SK-N-SH (cell line): ENCODE data around the gene PYGB. TPM values are rescaled to one million over a fixed set of nuclear protein-coding genes. Genes with fewer than 3 reads are reported as not detected.

Source experiments
- CTCF ChIA-PET: fragments of 300-600, 350-600 bp; formaldehyde crosslinking; extraction: SDS; loops from one replicate; lab custom pipeline; 2021; lab: Yijun Ruan, JAX
- POLR2A ChIA-PET: fragments of 350-600 bp; sonication (Branson Sonifier 250); formaldehyde crosslinking; extraction: SDS; loops from one replicate; lab custom pipeline; 2020; ENCODE audit warnings: antibody characterized with exemption, inconsistent platforms; lab: Yijun Ruan, JAX
- DNase-seq: peaks from one replicate; pipeline ENCODE4 v3.0.0; 2012
- H2AFZ ChIP-seq: fragments of 200-600 bp; sonication (generic); 2 replicates; pipeline ENCODE4 v1.8.1; 2016; ENCODE audit warnings: antibody characterized with exemption, mild to moderate bottlenecking, low read depth
- H3F3A ChIP-seq: fragments of 200-600 bp; sonication (generic); replicated peaks from 2 replicates; pipeline ENCODE3; 2016; ENCODE audit warnings: antibody characterized with exemption, mild to moderate bottlenecking; ENCODE audit not compliant: insufficient read depth
- H3K27ac ChIP-seq, 2 experiments: fragments of 200-500 bp in 1 of 2; fragments of 200-600 bp in 1 of 2; sonication (Bioruptor generic) in 1 of 2; sonication (generic), shearing (Covaris generic) in 1 of 2; 2 replicates each; pipeline versions ENCODE4 v1.5.1 to v1.6.1; 2014 to 2016; ENCODE audit warnings: low read depth in 2 of 2, inconsistent platforms in 1 of 2, low read length in 1 of 2, mild to moderate bottlenecking in 1 of 2, mixed read lengths in 1 of 2
- H3K27me3 ChIP-seq: fragments of 200-600 bp; sonication (generic), shearing (Covaris generic); 2 replicates; pipeline ENCODE4 v1.6.1; 2016; ENCODE audit warnings: mixed run types; ENCODE audit not compliant: insufficient read depth
- H3K36me3 ChIP-seq, 2 experiments: fragments of 200-500 bp in 1 of 2; fragments of 200-600 bp in 1 of 2; sonication (Bioruptor generic) in 1 of 2; sonication (generic) in 1 of 2; replicated peaks in 1 of 2; 2 replicates each; pipeline versions ENCODE3 to v1.5.1; 2014 to 2016; ENCODE audit warnings: low read length in 1 of 2, mild to moderate bottlenecking in 1 of 2; ENCODE audit not compliant: insufficient read depth in 2 of 2, control insufficient read depth in 1 of 2
- H3K4me1 ChIP-seq, 2 experiments: fragments of 200-500 bp in 1 of 2; fragments of 200-600 bp in 1 of 2; sonication (Bioruptor generic) in 1 of 2; sonication (generic), shearing (Covaris generic) in 1 of 2; 2 replicates each; pipeline versions ENCODE4 v1.5.1 to v1.6.1; 2014 to 2016; ENCODE audit warnings: low read depth in 1 of 2, low read length in 1 of 2, mixed run types in 1 of 2; ENCODE audit not compliant: insufficient read depth in 2 of 2, control insufficient read depth in 1 of 2
- H3K4me2 ChIP-seq: fragments of 200-600 bp; sonication (generic), shearing (Covaris generic); 2 replicates; pipeline ENCODE4 v1.6.1; 2017; ENCODE audit warnings: mixed run types
- H3K4me3 ChIP-seq, 2 experiments: fragments of 200-500 bp in 1 of 2; fragments of 200-600 bp in 1 of 2; sonication (Bioruptor generic) in 1 of 2; sonication (generic), shearing (Covaris generic) in 1 of 2; 2 replicates each; pipeline versions ENCODE4 v1.5.1 to v1.8.1; 2014 to 2016; ENCODE audit warnings: low read depth in 2 of 2, inconsistent platforms in 1 of 2, low read length in 1 of 2, mild to moderate bottlenecking in 1 of 2, mixed read lengths in 1 of 2, moderate library complexity in 1 of 2
- H3K79me2 ChIP-seq: fragments of 200-600 bp; sonication (generic); 2 replicates; pipeline ENCODE4 v1.8.1; 2017; ENCODE audit warnings: mild to moderate bottlenecking; ENCODE audit not compliant: insufficient read depth
- H3K9ac ChIP-seq: fragments of 200-600 bp; sonication (generic); 2 replicates; pipeline ENCODE4 v1.6.1; 2017; ENCODE audit warnings: mixed run types
- H3K9me2 ChIP-seq: fragments of 200-600 bp; sonication (generic); 2 replicates; pipeline ENCODE4 v1.6.1; 2017; ENCODE audit warnings: mixed run types
- H3K9me3 ChIP-seq: fragments of 200-600 bp; sonication (generic); 2 replicates; pipeline ENCODE4 v1.6.1; 2017; ENCODE audit warnings: mixed run types, mild to moderate bottlenecking, moderate library complexity
- H4K20me1 ChIP-seq: fragments of 200-600 bp; sonication (generic); 2 replicates; pipeline ENCODE4 v1.6.1; 2017; ENCODE audit warnings: mild to moderate bottlenecking, mixed run types; ENCODE audit not compliant: insufficient read depth
- CHD2 ChIP-seq: fragments of 150-350 bp; IDR thresholded peaks from 2 replicates; pipeline ENCODE4 v1.6.1; 2018; ENCODE audit warnings: low read length; ENCODE audit not compliant: partially characterized antibody
- CTCF ChIP-seq: fragments of 200-600 bp; sonication (generic); IDR thresholded peaks from 2 replicates; pipeline ENCODE4 v1.6.1; 2017; ENCODE audit warnings: antibody characterized with exemption, mild to moderate bottlenecking, moderate library complexity
- ELF1 ChIP-seq: IDR thresholded peaks from 2 replicates; pipeline ENCODE4 v1.4.0; 2012
- EP300 ChIP-seq, 2 experiments: IDR thresholded peaks; 2 replicates each; pipeline versions ENCODE4 v1.4.0 to v1.6.1; 2012; ENCODE audit warnings: borderline replicate concordance in 1 of 2, low read depth in 1 of 2, low read length in 1 of 2
- EZH2phosphoT487 ChIP-seq: fragments of 200-600 bp; sonication (generic); IDR thresholded peaks from 2 replicates; pipeline ENCODE4 v1.6.1; 2017; ENCODE audit warnings: low read depth, mixed run types, mild to moderate bottlenecking, antibody characterized with exemption, moderate library complexity, borderline replicate concordance
- FOSL2 ChIP-seq: IDR thresholded peaks from 2 replicates; pipeline ENCODE4 v1.4.0; 2012; ENCODE audit warnings: low read depth, mild to moderate bottlenecking, moderate library complexity, borderline replicate concordance
- FOXJ3 ChIP-seq: sonication (generic); formaldehyde crosslinking; IDR thresholded peaks from 2 replicates; pipeline ENCODE4 v1.5.1; 2020; ENCODE audit warnings: mild to moderate bottlenecking, missing genetic modification reagents
- MAX ChIP-seq: IDR thresholded peaks from 2 replicates; pipeline ENCODE4 v1.4.0; 2012; ENCODE audit warnings: low read depth
- MEF2A ChIP-seq: IDR thresholded peaks from 2 replicates; pipeline ENCODE4 v1.4.0; 2012; ENCODE audit warnings: low read depth, borderline replicate concordance
- NFIC ChIP-seq: IDR thresholded peaks from 2 replicates; pipeline ENCODE4 v1.4.0; 2012; ENCODE audit warnings: borderline replicate concordance
- POLR2AphosphoS5 ChIP-seq: IDR thresholded peaks from 2 replicates; pipeline ENCODE4 v1.6.1; 2012; ENCODE audit warnings: low read depth, low read length
- RCOR1 ChIP-seq: fragments of 150-350 bp; IDR thresholded peaks from 2 replicates; pipeline ENCODE4 v1.6.1; 2017; ENCODE audit warnings: antibody characterized with exemption, low read length
- REST ChIP-seq: IDR thresholded peaks from 2 replicates; pipeline ENCODE4 v1.6.1; 2012; ENCODE audit warnings: mild to moderate bottlenecking, low read depth, low read length, moderate library complexity
- SIN3A ChIP-seq: IDR thresholded peaks from 2 replicates; pipeline ENCODE4 v1.6.1; 2012; ENCODE audit warnings: low read depth, mild to moderate bottlenecking, low read length, moderate library complexity, borderline replicate concordance
- TAF1 ChIP-seq: IDR thresholded peaks from 2 replicates; pipeline ENCODE4 v1.6.1; 2012; ENCODE audit warnings: low read depth, mild to moderate bottlenecking, low read length, moderate library complexity, borderline replicate concordance
- TCF12 ChIP-seq: IDR thresholded peaks from 2 replicates; pipeline ENCODE4 v1.4.0; 2012
- TEAD4 ChIP-seq: IDR thresholded peaks from 2 replicates; pipeline ENCODE4 v1.4.0; 2012; ENCODE audit warnings: mild to moderate bottlenecking, borderline replicate concordance; ENCODE audit not compliant: insufficient read depth
- USF1 ChIP-seq: IDR thresholded peaks from 2 replicates; pipeline ENCODE4 v1.4.0; 2012; ENCODE audit warnings: low read depth, borderline replicate concordance
- YY1 ChIP-seq: IDR thresholded peaks from 2 replicates; pipeline ENCODE4 v1.4.0; 2012; ENCODE audit warnings: low read depth, mild to moderate bottlenecking
- ZBTB33 ChIP-seq: IDR thresholded peaks from 2 replicates; pipeline ENCODE4 v1.4.0; 2012; ENCODE audit warnings: low read depth, borderline replicate concordance
- WGBS: methylation state at CpG from one replicate; pipeline ENCODE4 v1.1.6; 2017; ENCODE audit warnings: low lambda C conversion rate; 5-methylcytosine and 5-hydroxymethylcytosine counted together
- polyA plus RNA-seq, 3 experiments: library from polyadenylated mRNA; depleted of rRNA; stranded (reverse); fragments of >200 nt; gene quantifications; 2 replicates each; pipeline ENCODE4 v1.2.3, GENCODE V29; 2012

The PYGB gene
- polyA plus RNA-seq, 1 of the 3 experiments (the other 2 are of a cell fraction) = 35.8 TPM

GRCh38 chr20:25215521-25215920, 32.4 kb upstream of the PYGB start (continued):
- no peak for TF ChIP-seq REST
- TF ChIP-seq EP300 (IDR thresholded peaks at IDR 0.05; ENCODE audit: borderline replicate concordance in 1 of 2, low read depth in 1 of 2, low read length in 1 of 2) = no peak
- TF ChIP-seq CHD2 = no peak
- no peak for TF ChIP-seq MEF2A
- TF ChIP-seq POLR2AphosphoS5 = no peak
- no peak for TF ChIP-seq TEAD4
- TF ChIP-seq, all 33 proteins: peak for 0

- WGBS = 94% methylated on average over 14 of the region's 16 CpGs
- CTCF ChIA-PET = interaction anchor here (1.2 kb wide), 1 partner anchor 182 kb away, joined by 3 read pairs; no protein-coding TSS in a partner anchor
Observed at GRCh38 chr20:25216199-25216945, 31.5 kb upstream of the PYGB start.

More at GRCh38 chr20:25216199-25216945, 31.5 kb upstream of the PYGB start:
- Histone ChIP-seq H4K20me1 (no peaks in the 10 kb centered on the region), H3K4me2 (no peak overlapping the region), H3K36me3 (peaks cover 30 to 36% of the 10 kb centered on the region in 2 experiments), H3K9ac (no peak overlapping the region), H3K79me2 (no peaks in the 10 kb centered on the region), H2AFZ (no peak overlapping the region), H3K9me2 (no peaks in the 10 kb centered on the region), H3K4me1 (peaks cover 0 to 6% of the 10 kb centered on the region in 2 experiments; a peak in 1 of 4 replicates), H3F3A (no peaks in the 10 kb centered on the region), H3K27ac (no peak overlapping the region), H3K4me3 (no peak overlapping the region), H3K9me3 (no peaks in the 10 kb centered on the region), H3K27me3 (no peaks in the 10 kb centered on the region)
- no peak for DNase-seq
- TF ChIP-seq USF1 (no peak), ZBTB33 (no peak), MEF2A (no peak), CTCF (no peak), ELF1 (no peak), RCOR1 (no peak), NFIC (no peak), TAF1 (no peak), YY1 (no peak), EZH2phosphoT487 (no peak), FOXJ3 (no peak), POLR2AphosphoS5 (no peak), TEAD4 (no peak), TCF12 (no peak), FOSL2 (no peak), SIN3A (no peak), MAX (no peak)
- POLR2A ChIA-PET = no interaction called here
